ENCODE results near the gene ABLIM3.

DNA sequence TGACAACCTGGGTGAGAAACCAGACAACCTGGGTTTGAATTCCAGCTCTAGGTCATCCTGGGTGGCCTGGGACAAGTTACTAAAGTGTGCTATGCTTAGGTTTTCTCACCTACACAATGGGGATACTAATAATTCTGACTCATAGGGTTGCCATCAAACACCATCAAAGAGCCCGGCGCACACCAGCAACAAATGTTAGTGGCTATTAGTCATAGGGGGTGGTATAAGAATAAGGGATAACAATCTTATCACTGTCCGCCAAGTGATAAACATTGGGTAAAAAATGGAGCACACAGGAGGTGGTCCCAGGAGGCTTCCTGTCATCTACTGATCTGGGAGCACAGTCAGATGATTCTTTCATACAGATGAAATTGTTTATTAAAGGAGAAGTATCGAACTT, 68.9 kb downstream of the ABLIM3 start:
- TF ChIP-seq CCAR2 (optimal IDR thresholded peaks at IDR 0.05; ENCODE audit: low read depth, low read length) (no peak), ZNF564 (CRISPR knock-in tag; IDR thresholded peaks at IDR 0.05) (no peak)
